Measurements from ENCODE around the gene ZBTB40.

DNA sequence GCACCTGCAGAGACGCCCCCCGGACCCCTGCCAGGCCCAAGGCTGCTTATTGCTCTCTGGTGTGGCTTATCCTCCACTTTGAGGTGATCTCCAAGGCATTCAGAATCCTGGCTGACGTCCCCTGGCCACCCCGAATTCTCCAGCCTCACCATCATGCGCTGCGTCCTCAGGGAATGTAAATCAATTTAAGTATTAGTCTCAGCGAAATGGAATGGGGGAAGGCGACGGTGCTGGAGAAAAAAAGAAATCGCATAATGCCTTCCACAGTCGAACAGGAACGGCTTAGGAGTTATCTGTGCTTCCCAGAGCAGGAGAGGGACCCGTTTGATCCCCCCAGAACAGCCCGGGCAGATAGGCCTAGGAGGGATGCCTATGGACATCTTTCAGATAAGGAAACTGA, 114.5 kb downstream of the ZBTB40 start:
- TF ChIP-seq, protein P1, sequence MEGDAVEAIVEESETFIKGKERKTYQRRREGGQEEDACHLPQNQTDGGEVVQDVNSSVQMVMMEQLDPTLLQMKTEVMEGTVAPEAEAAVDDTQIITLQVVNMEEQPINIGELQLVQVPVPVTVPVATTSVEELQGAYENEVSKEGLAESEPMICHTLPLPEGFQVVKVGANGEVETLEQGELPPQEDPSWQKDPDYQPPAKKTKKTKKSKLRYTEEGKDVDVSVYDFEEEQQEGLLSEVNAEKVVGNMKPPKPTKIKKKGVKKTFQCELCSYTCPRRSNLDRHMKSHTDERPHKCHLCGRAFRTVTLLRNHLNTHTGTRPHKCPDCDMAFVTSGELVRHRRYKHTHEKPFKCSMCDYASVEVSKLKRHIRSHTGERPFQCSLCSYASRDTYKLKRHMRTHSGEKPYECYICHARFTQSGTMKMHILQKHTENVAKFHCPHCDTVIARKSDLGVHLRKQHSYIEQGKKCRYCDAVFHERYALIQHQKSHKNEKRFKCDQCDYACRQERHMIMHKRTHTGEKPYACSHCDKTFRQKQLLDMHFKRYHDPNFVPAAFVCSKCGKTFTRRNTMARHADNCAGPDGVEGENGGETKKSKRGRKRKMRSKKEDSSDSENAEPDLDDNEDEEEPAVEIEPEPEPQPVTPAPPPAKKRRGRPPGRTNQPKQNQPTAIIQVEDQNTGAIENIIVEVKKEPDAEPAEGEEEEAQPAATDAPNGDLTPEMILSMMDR (conservative IDR thresholded peaks at IDR 0.05; ENCODE audit: low read length) = no peak
- no peak for TF ChIP-seq EZH2phosphoT487 (IDR thresholded peaks at IDR 0.05; ENCODE audit: borderline replicate concordance)
